ENCODE data around the gene NTRK1. TPM values are rescaled to one million over a fixed set of nuclear protein-coding genes. Genes with fewer than 3 reads are reported as not detected.

The NTRK1 gene
- total RNA-seq, 6 experiments from 2014 or later = not detected

DNA sequence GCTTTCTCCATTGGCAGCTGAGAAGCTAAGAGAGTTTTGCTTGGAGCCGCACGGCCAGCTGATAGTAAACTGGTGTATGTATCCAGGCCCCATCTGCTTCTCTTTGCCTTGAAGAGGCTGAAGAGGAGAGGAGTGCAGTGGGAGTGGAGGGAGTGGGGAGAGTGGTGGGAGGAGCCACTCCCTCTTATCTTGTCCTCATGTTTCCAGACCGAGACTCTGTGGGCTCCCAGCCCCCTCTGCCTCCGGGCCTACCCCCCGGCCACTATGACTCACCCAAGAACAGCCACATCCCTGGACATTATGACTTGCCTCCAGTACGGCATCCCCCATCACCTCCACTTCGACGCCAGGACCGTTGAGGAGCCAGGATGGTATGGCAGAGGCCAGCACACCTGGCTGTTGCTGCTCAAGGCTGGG, 53.8 kb downstream of the NTRK1 start:
- Histone ChIP-seq H3K27ac (no peak overlapping the region), H3K4me1 (no peaks in the 10 kb centered on the region), H3K4me3 (no peak overlapping the region), H3K9me3 (no peaks in the 10 kb centered on the region), H3K36me3 (no peaks in the 10 kb centered on the region), H3K27me3 (no peaks in the 10 kb centered on the region)
- intact Hi-C loops (cut with DNase I) = no loop called here
- peak in 1 of 3 donors; percentile 19 for DNase-seq
- no peak for ATAC-seq
- 77% methylated on average over 3 of the region's 9 CpGs for WGBS (ENCODE audit: insufficient coverage, low coverage, low lambda C conversion rate, missing lambda C conversion rate)
- TF ChIP-seq, protein P1, sequence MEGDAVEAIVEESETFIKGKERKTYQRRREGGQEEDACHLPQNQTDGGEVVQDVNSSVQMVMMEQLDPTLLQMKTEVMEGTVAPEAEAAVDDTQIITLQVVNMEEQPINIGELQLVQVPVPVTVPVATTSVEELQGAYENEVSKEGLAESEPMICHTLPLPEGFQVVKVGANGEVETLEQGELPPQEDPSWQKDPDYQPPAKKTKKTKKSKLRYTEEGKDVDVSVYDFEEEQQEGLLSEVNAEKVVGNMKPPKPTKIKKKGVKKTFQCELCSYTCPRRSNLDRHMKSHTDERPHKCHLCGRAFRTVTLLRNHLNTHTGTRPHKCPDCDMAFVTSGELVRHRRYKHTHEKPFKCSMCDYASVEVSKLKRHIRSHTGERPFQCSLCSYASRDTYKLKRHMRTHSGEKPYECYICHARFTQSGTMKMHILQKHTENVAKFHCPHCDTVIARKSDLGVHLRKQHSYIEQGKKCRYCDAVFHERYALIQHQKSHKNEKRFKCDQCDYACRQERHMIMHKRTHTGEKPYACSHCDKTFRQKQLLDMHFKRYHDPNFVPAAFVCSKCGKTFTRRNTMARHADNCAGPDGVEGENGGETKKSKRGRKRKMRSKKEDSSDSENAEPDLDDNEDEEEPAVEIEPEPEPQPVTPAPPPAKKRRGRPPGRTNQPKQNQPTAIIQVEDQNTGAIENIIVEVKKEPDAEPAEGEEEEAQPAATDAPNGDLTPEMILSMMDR (IDR thresholded peaks at IDR 0.05) = no peak
- TF ChIP-seq POLR2A (IDR thresholded peaks at IDR 0.05) = no peak

DNA sequence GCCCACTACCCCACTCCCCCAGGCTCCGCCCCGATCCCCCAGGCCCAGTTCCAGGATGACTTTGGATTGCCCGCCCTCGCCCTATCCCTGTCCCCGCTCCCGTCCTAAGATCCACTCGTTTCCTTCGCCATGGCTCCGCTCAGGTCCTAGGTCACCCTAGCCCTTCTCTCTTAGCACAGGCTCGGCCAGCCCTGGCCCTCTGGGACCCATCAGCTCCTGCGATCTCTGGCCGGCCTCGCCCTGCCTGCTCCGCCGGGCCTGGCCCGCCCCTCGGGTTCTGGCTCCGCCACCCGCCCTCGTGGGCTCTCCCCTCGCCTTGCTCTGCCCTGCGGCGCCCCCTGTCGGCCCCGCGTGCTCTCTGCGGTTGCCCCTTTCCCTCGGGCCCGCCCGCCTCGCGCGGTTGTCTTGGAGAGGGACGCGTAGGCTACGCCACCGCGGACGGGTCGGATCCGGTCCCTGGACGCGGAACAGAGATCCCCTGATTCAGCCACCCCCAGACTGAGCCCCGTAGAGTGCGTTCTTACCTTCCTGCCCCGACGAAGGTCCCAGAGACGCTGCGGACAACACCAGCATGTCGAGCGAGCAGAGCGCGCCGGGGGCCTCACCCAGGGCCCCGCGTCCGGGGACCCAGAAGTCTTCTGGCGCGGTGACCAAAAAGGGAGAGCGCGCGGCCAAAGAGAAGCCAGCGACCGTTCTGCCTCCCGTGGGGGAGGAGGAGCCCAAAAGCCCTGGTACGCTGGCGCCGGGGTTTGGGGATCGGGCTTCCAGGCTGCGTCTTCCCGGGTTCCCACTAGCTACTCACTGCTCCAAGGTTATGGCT, 59.8 kb downstream of the NTRK1 start, which contains the start of gene LRRC71:
Gene LRRC71 (plus strand): TSS at position 400 of the 820 bp plus-strand sequence. CDS start 172 bp downstream, at position 572.
- TF ChIP-seq, protein P1 (IDR thresholded peaks at IDR 0.05) = peak; percentile 65 to 79 (median 73)
- no peak for TF ChIP-seq POLR2A (IDR thresholded peaks at IDR 0.05)
- peak in 2 of 3 donors; percentile 74 to 77 for DNase-seq
- no peaks in the 10 kb centered on the region for H3K36me3 ChIP-seq
- no peak within 1 kb of the TSS for H3K27ac ChIP-seq
- ATAC-seq = peak; percentile 87 to 97 (median 92)
- WGBS (ENCODE audit: insufficient coverage, low coverage, low lambda C conversion rate, missing lambda C conversion rate) = 6% methylated on average over 39 of the region's 71 CpGs
- H3K9me3 ChIP-seq = no peaks in the 10 kb centered on the region
- intact Hi-C loops (cut with DNase I) = no loop called here
- peaks cover 0 to 3% (median 0%) of the 10 kb centered on the region in 4 donors for H3K4me1 ChIP-seq
- H3K27me3 ChIP-seq = peaks cover 0 to 28% of the 10 kb centered on the region in 2 donors
- H3K4me3 ChIP-seq = no peak within 1 kb of the TSS

DNA sequence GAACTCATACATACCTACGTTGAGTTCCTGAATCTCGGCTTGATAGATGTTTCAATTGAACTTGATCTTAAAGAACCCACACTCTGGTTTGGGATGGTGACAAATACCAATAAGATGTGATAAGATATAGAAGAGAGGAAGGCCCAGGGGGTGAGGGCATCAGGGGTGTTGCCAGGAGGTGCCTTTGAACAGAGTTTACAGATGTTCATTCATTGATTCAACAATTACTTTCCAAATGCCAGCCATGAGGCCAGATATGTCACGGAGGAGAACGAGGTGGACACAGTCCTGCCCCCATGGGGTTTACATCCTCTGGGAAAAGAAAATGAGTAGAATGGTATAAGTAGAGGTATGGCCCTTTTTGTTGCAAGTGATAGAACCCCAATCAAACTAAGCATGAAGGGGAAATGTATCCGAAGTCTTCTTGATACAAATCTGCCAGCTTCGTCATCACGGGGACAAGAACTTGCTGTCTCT, 60.4 kb downstream of the NTRK1 start:
- intact Hi-C loops (cut with DNase I) = no loop called here
- 49% methylated on average over 7 of the region's 7 CpGs for WGBS (ENCODE audit: insufficient coverage, low coverage, low lambda C conversion rate, missing lambda C conversion rate)

DNA sequence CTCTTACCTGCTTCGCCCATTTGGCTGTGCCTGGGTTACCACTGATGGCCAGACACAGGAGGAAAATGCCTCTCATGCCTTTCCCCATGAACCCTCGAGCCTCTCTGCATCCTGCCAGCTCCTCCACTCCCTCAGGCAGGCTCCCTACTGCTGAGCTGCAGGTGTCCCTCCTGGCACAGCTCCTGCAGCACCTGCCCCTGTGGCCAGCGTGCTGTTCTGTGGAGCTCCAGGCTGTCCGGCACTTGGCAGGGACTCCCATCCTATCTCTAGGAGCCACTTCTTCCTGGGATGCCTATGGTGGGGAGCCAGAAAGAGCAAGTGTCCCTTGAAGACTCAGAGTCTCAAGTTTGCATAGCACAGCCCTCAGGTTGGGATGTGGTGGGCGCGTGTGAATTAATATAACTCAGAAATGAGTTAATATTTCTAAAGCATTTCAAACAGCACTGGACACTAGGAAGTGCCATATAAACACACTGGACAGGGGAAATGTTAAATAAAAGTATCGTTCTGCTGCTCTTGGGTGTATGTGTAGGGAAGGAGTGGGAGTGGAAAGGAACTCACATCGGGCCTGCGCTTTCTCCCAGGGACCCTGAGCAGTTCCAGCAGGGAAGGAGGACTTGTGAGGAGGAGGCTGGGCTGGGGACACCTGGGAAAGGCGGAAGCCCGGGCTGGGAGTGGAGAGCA, 62.5 kb downstream of the NTRK1 start:
- ATAC-seq (no peak), DNase-seq (no peak)
- peaks cover 0 to 33% of the 10 kb centered on the region in 2 donors for H3K27me3 ChIP-seq
- intact Hi-C loops (cut with DNase I) = no loop called here
- H3K9me3 ChIP-seq = no peaks in the 10 kb centered on the region
- 2% methylated on average over 8 of the region's 11 CpGs for WGBS (ENCODE audit: insufficient coverage, low coverage, low lambda C conversion rate, missing lambda C conversion rate)
- H3K27ac ChIP-seq = no peak overlapping the region
- no peak overlapping the region for H3K4me3 ChIP-seq
- TF ChIP-seq POLR2A (IDR thresholded peaks at IDR 0.05) = no peak
- TF ChIP-seq, protein P1 (IDR thresholded peaks at IDR 0.05) = no peak
- H3K4me1 ChIP-seq = peaks cover 0 to 9% (median 0%) of the 10 kb centered on the region in 4 donors
- H3K36me3 ChIP-seq = no peaks in the 10 kb centered on the region

More for the DNA sequence above, 60.4 kb downstream of the NTRK1 start:
- Histone ChIP-seq H3K4me1 (peaks cover 0 to 3% (median 0%) of the 10 kb centered on the region in 4 donors), H3K27me3 (peaks cover 0 to 28% of the 10 kb centered on the region in 2 donors), H3K9me3 (no peaks in the 10 kb centered on the region), H3K27ac (no peak overlapping the region), H3K4me3 (no peak overlapping the region), H3K36me3 (no peaks in the 10 kb centered on the region)
- ATAC-seq (no peak), DNase-seq (no peak)
- no peak for TF ChIP-seq POLR2A (IDR thresholded peaks at IDR 0.05)
- TF ChIP-seq, protein P1 (IDR thresholded peaks at IDR 0.05) = no peak
